ENCODE measurements around the gene GRIN3B.

GRIN3B gene

DNA sequence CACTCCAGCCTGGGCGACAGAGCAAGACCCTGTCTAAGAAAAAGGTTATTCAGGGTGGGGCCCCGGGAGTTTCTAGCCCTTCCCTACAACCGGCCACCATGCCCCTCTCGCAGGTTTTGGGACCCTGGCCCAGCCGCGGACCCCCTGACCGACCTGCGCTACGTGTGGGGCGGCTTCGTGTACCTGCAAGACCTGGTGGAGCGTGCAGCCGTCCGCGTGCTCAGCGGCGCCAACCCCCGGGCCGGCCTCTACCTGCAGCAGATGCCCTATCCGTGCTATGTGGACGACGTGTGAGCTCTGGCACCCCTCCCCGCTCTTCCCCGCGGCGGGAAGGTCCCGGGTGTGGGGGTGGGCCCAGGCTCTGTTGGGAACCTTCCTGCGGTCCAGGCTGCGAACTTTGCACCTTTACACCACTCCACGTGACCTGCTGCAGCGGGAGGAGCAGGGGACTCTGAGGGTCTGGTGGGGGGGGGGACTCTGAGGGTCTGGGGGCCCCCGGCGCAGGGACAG lies 46.0 kb downstream of the GRIN3B start:
- no peak for DNase-seq

DNA sequence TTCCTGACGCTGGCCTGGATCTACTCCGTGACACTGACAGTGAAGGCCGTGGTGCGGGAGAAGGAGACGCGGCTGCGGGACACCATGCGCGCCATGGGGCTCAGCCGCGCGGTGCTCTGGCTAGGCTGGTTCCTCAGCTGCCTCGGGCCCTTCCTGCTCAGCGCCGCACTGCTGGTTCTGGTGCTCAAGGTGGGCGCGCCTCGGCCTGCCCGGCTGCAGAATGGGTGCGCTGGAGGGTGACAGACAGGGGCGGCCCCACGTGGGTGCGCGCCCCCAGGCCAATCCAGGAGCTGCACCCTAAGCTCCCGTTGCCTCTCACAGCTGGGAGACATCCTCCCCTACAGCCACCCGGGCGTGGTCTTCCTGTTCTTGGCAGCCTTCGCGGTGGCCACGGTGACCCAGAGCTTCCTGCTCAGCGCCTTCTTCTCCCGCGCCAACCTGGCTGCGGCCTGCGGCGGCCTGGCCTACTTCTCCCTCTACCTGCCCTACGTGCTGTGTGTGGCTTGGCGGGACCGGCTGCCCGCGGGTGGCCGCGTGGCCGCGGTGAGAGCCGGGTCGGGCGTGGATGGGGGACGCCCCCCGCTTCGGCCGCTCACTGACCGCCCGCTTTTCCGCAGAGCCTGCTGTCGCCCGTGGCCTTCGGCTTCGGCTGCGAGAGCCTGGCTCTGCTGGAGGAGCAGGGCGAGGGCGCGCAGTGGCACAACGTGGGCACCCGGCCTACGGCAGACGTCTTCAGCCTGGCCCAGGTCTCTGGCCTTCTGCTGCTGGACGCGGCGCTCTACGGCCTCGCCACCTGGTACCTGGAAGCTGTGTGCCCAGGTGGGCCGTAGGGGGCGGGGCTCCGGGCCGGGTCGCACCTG lies 46.8 kb downstream of the GRIN3B start:
- no peak for DNase-seq

DNA sequence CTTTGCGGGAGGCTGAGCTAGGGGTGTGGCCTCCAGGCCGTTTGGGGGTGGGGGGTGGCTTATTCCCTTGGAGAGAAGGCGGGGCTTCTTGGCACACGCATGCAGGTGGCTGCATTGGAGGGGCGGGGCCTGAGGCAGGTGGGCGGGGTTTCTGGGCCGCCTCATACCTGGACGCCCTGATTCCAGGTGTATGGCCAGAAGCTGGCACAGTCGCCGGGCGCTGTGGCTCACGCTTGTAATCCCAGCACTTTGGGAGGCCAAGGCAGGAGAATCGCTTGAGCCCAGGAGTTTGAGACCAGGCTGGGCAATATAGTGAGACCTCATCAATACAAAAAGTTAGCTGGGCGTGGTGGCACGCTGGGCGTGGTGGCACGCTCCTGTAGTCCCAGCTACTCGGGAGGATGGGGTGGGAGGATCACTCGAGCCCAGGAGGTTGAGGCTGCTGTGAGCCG lies 47.5 kb downstream of the GRIN3B start:
- no peak for DNase-seq

DNA sequence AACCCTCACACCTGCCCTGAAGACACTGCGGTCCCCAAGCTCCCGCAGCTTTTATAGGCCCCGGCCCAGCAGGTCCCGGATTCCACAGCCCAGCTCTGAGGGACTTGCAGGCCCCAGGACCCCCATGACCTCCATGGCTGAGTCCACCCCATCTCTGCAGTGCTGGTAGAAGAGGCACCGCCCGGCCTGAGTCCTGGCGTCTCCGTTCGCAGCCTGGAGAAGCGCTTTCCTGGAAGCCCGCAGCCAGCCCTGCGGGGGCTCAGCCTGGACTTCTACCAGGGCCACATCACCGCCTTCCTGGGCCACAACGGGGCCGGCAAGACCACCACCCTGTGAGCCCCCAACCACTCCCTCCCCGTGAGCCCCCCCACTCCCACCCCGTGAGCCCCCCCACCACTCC lies 48.9 kb downstream of the GRIN3B start:
- no peak for DNase-seq

DNA sequence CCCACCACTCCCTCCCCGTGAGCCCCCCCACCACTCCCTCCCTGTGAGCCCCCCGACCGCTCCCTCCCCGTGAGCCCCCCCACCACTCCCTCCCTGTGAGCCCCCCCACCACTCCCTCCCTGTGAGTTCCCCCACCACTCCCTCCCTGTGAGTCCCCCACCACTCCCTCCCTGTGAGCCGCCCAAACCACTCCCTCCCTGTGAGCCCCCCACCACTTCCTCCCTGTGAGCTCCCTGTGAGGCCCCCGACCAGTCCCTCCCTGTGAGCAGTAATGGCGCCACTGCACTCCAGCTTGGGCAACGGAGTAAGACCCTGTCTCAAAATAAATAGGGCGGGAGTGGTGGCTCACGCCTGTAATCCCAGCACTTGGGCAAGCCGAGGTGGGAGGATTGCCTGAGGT lies 49.6 kb downstream of the GRIN3B start:
- no peak for DNase-seq

DNA sequence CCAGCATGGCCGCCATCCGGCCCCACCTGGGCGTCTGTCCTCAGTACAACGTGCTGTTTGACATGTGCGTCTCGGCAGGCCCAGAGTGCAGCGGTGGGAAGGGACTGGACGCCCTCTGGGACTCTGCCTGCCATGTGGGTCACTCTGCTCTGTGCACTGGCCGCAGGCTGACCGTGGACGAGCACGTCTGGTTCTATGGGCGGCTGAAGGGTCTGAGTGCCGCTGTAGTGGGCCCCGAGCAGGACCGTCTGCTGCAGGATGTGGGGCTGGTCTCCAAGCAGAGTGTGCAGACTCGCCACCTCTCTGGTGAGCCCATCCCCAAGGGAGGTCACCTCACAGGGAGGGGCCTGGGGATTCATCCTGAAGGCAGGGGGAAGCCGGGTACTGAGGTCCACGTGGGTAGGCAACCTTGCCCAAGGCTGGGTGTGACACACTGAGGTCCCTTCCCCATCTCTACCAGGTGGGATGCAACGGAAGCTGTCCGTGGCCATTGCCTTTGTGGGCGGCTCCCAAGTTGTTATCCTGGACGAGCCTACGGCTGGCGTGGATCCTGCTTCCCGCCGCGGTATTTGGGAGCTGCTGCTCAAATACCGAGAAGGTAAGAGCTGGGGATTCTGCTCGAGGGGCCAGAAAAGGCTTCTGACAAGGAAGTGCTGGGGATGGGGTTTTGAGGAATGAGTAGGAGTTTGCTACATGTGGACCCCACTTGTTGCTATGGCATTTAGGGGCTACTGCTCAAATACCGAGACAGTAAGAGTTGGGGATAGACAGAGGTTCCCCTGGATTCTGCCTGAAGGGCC lies 51.0 kb downstream of the GRIN3B start:
- no peak for DNase-seq

DNA sequence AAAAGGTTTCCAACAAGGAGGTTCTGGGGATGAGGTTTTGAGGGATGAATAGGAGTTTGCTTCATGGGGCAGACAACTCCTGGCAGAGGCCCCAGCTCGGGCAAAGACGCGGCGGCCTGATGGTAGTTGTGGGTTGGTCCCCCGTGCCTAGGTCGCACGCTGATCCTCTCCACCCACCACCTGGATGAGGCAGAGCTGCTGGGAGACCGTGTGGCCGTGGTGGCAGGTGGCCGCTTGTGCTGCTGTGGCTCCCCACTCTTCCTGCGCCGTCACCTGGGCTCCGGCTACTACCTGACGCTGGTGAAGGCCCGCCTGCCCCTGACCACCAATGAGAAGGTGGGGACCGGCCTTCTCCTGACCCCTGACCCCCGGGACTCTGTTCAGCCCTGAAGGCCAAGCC lies 51.6 kb downstream of the GRIN3B start:
- no peak for DNase-seq

DNA sequence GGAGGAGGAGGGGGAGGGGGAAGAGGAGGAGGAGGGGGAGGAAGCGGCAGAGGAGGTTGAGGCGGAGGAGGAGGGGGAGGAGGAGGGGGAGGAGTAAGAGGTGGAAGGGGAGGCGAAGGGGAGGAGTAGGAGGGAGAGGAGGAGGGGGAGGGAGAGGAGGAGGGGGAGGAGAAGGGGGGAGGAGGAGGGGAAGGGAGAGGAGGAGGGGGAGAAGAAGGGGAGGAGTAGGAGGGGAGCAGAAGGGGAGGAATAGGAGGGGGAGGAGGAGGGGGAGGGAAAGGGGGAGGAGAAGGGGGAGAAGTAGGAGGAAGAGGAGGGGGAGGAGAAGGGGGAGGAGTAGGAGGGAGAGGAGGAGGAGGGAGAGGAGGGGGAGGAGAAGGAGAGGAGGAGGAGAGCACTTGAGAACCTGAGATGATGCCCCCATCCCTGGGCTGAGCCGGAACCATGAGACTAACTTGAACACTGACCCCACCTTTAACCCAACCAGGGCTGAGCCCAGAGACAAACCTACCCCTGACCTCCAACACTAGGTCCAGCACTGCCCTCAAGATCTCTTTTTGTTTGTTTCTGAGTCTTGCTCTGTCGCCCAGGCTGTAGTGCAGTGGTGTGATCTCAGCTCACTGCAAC lies 52.2 kb downstream of the GRIN3B start:
- no peak for DNase-seq

DNA sequence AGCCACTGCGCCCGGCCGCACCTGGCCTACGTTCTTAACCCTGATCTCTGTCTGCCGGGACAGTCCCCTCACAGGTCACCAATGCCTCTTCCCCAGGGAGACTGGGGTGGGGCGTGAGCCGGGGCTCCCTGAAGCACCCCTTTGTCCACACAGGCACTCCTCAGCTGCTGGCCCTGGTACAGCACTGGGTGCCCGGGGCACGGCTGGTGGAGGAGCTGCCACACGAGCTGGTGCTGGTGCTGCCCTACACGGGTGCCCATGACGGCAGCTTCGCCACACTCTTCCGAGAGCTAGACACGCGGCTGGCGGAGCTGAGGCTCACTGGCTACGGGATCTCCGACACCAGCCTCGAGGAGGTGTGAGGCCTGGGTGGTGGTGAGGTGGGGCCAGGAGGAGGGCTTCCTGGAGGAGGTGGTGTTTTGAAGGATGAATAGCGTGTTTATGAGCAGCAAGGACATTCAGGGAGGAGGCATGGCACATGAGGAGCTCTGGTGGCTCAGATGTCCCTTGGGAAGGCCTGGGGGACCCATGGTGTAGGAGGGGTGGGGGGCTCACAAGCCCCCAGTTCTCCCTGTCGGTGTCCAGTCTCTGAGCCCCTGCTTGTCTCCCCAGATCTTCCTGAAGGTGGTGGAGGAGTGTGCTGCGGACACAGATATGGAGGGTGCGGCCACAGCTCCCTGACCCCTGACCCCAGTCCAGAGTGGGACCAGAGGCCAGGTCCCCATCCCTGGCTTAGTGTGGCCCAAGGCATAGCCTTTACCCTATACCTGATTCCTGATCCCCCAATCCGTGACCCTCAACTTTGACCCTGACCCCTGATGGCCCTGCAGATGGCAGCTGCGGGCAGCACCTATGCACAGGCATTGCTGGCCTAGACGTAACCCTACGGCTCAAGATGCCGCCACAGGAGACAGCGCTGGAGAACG lies 53.2 kb downstream of the GRIN3B start:
- no peak for DNase-seq

DNA sequence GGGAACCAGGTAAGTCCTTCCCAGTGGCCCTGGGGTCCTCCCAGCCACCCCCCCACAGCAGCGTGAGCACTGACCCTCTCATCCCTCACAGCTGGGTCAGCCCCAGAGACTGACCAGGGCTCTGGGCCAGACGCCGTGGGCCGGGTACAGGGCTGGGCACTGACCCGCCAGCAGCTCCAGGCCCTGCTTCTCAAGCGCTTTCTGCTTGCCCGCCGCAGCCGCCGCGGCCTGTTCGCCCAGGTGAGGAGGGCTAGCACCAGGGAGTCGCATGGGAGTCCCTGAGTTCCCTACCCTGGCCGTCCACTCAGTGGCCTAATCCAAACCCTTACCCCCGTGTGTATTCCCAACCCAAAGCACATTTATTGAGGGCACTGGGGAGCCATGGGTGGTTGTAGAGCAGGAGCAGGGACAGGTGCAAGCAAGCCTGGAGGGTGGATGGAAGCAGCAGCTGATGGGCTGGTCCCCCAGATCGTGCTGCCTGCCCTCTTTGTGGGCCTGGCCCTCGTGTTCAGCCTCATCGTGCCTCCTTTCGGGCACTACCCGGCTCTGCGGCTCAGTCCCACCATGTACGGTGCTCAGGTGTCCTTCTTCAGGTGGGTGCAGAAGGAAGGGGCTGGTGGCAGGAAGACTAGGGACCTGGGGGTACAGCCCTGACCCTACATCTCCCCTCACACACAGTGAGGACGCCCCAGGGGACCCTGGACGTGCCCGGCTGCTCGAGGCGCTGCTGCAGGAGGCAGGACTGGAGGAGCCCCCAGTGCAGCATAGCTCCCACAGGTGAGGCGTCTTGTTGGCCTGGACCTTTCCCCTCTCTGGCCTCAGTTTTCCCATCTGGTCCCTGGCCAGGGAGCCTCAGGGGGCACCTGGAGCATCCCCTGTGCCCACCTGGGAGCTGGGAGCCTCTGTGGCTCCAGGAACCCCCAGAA lies 54.1 kb downstream of the GRIN3B start:
- DNase-seq, result no peak

DNA sequence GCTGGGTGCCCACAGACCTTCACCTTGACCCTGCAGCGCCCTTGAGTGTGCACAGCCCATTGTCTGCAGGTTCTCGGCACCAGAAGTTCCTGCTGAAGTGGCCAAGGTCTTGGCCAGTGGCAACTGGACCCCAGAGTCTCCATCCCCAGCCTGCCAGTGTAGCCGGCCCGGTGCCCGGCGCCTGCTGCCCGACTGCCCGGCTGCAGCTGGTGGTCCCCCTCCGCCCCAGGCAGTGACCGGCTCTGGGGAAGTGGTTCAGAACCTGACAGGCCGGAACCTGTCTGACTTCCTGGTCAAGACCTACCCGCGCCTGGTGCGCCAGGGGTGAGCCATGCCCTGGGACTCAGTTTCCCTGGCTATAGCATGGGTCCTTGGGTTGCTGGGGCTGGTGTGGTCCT lies 54.8 kb downstream of the GRIN3B start:
- no peak for DNase-seq

DNA sequence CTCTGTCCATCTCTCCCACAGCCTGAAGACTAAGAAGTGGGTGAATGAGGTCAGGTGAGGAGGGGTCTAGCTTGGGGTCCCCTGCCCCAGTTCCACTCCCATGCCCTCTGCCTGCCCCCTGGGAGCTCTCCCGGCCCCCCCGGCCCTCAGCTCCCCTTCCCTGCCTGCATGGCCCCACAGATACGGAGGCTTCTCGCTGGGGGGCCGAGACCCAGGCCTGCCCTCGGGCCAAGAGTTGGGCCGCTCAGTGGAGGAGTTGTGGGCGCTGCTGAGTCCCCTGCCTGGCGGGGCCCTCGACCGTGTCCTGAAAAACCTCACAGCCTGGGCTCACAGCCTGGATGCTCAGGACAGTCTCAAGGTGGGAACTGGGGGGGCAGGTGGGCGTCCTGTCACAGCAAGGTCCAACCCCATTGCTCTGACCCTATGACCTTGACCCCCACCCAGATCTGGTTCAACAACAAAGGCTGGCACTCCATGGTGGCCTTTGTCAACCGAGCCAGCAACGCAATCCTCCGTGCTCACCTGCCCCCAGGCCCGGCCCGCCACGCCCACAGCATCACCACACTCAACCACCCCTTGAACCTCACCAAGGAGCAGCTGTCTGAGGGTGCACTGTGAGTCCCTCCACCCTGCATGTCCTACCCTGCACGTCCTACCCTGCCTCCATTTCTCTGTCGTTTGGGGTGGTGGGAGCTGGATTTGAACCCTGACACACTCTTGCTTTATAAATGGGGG lies 55.8 kb downstream of the GRIN3B start:
- no peak for DNase-seq

DNA sequence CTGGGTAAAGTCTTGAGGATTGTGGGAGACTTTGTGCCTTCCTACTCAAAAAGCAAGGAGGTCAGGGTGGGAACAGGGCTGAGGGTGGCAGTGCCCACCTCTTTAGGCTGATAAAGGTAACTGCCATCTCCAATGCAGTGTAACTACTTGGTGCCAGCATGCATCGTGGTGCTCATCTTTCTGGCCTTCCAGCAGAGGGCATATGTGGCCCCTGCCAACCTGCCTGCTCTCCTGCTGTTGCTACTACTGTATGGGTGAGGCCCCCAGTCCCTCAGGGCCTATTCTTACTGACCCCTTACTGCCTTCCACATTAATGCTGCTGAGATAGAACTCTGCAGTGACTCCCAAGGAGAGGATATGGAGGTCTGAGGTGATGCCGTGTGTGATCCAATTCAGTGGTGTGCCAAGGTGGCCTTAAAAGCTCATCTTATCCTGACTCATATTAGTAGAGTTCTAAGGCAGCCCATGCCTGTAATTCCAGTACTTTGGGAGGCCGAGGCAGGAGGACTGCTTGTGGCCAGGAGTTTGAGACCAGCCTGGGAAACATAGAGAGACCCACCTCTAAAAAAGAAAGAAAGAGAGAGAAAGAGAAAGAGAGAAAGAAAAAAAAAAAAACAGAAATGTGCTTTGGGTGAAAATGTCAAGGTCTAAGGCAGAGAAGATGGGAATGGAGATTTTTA lies 57.1 kb downstream of the GRIN3B start:
- no peak for DNase-seq

DNA sequence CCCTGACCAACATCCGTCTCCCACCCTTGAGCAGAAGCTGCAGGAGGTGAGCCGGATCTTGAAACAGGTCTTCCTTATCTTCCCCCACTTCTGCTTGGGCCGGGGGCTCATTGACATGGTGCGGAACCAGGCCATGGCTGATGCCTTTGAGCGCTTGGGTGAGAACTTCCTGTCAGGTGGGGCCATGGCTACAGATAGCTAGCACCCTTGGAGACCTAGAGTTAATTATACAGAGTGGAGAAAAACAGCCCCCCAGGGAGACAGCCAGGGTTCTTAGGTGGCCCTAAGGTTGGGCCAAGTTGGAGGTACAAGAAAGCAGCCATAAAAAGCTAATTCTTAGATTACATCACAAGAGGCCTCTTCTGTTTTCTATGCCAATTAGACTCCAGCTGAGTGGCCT lies 57.9 kb downstream of the GRIN3B start:
- no peak for DNase-seq

All from cortex of kidney (tissue), 1 donor.